Ammon's horn (tissue), 1 donor: ENCODE results near the gene GAST.
"Not testable (repeated sequence)": the region's sequence is repeated elsewhere in the genome, so short reads cannot be mapped to it uniquely, and the experiment has no call there.

Experiments
- DNase-seq: peaks from one replicate; pipeline ENCODE4 v3.0.0-alpha.2; 2016; ENCODE audit warnings: low spot score

The GAST gene

GRCh38 chr17:41683441-41684007 is 28.6 kb upstream of the GAST start:
- DNase-seq, result no peak

GRCh38 chr17:41684035-41684434 is 28.1 kb upstream of the GAST start:
- no peak for DNase-seq

GRCh38 chr17:41685753-41686152 is 26.4 kb upstream of the GAST start:
- not testable (repeated sequence) for DNase-seq

GRCh38 chr17:41686281-41686680 is 25.9 kb upstream of the GAST start:
- no peak for DNase-seq

GRCh38 chr17:41687828-41688640 is 24.1 kb upstream of the GAST start:
- peak; percentile 52 for DNase-seq

GRCh38 chr17:41688641-41689496 is 23.3 kb upstream of the GAST start, which contains the start of gene EIF1:
Gene EIF1 (plus strand): TSS chr17:41688885. CDS start chr17:41689039, 154 bp downstream.
- DNase-seq, result peak; percentile 100

- peak; percentile 49 for DNase-seq
These were observed 22.4 kb upstream of the GAST start for GRCh38 chr17:41689497-41690299.

- DNase-seq, result no peak
These were observed 21.6 kb upstream of the GAST start for GRCh38 chr17:41690497-41690896.

- DNase-seq, result no peak
These were observed 20.9 kb upstream of the GAST start for GRCh38 chr17:41691031-41691777.

GRCh38 chr17:41692722-41693521 is 19.2 kb upstream of the GAST start:
- no peak for DNase-seq

- no peak for DNase-seq
These were observed 16.9 kb upstream of the GAST start for GRCh38 chr17:41695134-41695661.

- DNase-seq, result peak; percentile 83
These were observed 16.0 kb upstream of the GAST start for GRCh38 chr17:41695954-41696757.

GRCh38 chr17:41697122-41697962 is 14.8 kb upstream of the GAST start:
- peak; percentile 76 for DNase-seq

GRCh38 chr17:41700843-41701242 is 11.3 kb upstream of the GAST start:
- not testable (repeated sequence) for DNase-seq

GRCh38 chr17:41702712-41703111 is 9.4 kb upstream of the GAST start:
- no peak for DNase-seq

GRCh38 chr17:41705271-41705991 is 6.7 kb upstream of the GAST start:
- no peak for DNase-seq
